Glomerular visceral epithelial cell (primary cell): ENCODE results near the gene MIEN1.
A peak's percentile ranks its signal among the peaks of the same experiment; 100 is the strongest.
"Not testable (repeated sequence)": the region's sequence is repeated elsewhere in the genome, so short reads cannot be mapped to it uniquely, and the experiment has no call there.

Source experiments
- DNase-seq: peaks from one replicate; pipeline ENCODE4 v3.0.0-alpha.2; 2016; ENCODE audit errors: extremely low spot score

MIEN1 gene, protein sequence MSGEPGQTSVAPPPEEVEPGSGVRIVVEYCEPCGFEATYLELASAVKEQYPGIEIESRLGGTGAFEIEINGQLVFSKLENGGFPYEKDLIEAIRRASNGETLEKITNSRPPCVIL

DNA sequence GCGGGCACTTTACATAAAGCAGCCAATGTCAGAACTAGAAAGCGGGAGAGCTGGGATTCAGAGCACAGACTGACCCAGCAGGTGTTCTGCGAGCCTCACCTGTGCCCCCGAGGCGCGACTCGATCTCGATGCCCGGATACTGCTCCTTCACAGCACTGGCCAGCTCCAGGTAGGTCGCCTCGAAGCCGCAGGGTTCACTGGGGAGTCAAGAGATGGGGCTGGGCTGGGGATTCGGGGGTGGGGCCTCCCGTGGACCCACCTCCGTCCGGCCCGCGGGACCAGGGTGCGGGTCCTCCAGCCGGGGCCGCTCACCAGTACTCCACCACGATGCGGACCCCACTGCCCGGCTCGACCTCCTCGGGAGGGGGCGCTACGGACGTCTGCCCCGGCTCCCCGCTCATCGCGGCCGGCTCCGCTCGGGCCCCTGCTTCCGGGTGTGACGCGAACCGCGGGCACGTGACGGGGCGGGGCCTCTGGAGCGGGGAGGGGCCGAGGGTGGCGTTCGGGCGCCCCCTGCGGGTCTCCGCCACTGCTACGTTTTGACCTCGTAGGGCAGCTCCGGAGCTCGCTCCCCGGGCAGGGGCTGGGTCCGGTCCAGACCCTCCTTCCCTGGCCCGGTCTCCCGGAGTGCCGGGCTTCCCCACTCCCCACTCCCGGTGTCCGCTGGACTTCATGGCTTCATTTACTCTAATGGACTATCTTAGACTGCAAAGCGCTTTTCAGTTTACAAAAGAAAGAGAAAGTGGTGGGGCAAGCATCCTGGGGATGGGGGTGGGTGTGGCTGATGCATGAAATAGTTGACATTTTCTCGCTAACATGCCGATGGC lies at the start of gene MIEN1:
Gene MIEN1, minus strand, starts transcription at position 438 of the 827 bp plus-strand sequence. Its CDS starts 37 bp downstream, at position 401.
- peak; percentile 90 for DNase-seq

DNA sequence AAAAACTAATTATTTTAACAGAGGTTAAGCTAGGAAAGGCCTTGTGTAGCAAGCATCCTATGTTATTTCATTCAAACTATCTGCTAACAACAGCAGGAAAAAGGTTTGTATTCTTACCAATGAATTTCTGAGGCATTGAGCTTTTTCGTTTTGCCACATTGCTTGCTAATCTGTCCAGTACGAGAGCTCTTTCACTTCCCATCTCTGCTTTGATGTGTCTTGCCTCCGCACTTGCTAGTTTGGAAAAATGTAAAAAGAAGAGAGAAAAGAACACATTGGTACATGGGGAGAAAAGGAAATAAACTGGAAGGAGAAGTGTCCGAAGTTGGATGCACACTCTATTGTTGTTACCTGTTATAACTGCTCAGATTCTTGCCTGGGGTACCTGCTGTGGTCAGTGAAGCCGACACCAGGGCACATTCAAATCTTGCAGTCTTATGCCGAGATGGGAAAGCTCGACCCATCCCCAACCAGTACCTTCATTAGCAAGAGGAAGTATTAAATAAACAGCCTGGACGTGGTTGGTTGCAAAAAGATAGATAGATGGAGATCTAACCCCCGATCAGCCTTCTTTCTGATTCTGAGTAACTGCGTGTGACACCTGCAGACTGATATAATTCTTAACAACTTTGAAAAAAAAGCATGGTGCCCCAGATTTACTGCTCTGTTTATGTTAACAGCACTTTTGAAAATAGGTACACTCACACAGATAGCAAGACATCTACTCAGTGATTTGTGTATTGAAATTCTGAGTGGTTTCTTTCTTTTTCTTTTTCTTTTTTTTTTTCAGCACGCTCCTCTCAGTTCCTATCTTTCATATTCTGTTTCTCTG lies 47.4 kb upstream of the MIEN1 start:
- no peak for DNase-seq

DNA sequence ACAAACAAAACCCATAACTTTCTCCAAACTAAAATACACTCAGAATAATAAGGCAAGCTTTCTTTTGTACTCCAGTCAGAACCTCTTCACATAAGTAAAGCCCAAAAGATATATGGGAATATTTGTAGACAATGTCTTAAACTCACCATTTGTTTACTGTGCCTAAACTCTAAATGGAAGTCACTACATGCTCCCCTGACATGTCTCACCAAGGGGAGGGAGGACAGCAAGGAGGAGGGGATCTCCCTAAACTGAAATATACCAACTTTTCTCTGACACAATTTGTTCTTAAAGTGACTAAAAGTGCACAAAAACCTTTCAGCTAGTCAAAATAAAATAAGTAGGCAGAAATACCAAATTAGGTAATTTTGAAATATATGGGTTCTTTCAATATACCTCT lies 45.9 kb upstream of the MIEN1 start:
- no peak for DNase-seq

DNA sequence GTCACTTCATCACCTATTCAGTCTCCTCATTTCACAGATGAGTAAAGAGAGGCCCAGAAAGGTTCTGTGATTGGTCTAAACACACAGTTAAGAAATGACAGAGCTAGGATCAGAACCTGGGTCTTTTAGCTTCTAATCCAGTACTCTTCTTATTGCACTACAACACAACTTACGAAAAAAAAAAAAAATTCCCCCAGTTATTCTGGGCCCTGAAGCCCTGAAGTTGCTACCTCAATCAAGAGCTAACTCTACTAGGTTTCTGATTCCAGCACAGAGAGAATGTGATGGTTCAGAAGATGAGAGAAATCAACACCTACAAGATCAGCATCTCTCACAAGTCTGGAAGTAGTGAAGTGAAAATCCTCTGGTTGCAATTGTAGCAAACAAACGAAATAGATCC lies 44.7 kb upstream of the MIEN1 start:
- DNase-seq = no peak

DNA sequence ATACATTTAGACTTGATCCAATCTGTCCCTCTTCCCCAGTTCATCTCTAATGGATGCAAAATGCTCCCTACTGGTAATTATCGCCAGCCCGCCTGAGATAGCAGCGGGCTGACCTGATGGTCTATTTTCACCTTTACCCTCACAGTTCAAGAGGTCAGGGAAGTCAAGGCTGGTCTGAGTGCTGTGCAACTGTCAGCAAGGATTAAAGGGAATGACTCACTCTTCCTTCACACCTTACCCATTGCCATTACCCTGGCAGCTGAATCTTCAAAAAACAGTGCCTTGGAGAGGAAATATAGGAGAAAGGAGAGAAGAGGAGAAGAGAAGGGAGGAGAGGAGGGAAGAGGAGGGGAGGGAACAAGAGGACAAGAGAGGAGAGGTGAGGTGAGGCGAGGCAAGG lies 43.7 kb upstream of the MIEN1 start:
- DNase-seq = no peak

DNA sequence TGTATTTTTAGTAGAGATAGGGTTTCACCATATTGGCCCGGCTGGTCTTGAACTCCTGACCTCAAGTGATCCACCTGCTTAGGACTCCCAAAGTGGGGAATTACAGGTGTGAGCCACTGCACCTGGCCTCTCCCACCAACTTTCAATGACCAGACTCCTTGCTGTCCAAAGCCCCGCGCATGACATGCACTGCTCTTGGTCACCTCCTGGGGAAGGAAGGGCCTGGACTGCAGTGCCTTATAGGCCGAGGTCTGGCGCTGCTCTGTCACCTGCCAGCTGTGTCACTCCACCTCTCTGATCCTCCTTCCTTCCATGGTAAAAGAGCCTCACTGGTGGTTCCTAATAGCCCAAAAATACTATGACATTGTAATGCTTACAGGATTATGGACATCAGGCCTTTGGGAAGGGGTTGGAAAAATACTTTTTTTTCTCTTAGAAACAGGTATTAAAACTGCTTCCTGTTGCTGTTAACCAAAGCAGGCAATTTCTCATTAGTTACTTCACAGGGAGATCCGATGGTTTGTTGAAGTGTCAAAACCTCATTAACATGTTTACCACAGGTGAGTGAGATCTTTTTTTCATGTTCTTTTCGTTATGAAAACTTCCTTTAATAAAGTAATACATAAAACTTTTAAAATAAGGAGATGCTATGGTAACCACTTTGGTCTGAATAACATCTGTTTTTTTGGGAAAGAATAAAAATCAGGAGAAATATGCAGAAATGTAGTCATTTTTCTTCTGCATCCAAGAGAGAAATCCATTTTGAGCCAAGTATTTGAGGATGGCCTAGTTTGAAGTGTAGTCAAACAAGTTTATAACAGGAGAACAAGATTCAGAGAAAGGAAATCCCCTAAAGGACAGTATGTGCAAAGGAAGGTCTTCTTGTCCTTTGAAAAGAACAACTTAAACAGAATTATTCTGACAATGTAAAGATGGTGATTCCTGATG lies 42.9 kb upstream of the MIEN1 start:
- DNase-seq = no peak

DNA sequence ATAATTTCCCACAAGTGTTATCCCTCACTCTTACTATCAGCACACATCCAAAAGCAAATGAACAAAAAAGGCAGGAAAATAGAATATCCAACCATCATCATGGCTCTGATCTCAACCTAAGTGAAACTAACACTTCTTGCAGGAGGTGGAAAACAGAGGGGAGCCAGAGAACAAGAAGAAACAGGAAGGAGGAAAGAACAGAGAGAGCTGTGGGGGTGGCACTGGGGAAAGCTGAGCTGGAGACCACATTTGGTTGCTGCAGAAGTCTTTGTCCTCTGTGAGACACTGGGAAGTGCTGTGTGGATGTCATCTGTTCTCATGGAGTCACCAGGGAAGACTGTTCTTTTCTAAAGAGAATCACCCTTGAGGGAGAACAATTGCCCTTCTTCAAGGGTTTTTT lies 42.1 kb upstream of the MIEN1 start:
- no peak for DNase-seq

DNA sequence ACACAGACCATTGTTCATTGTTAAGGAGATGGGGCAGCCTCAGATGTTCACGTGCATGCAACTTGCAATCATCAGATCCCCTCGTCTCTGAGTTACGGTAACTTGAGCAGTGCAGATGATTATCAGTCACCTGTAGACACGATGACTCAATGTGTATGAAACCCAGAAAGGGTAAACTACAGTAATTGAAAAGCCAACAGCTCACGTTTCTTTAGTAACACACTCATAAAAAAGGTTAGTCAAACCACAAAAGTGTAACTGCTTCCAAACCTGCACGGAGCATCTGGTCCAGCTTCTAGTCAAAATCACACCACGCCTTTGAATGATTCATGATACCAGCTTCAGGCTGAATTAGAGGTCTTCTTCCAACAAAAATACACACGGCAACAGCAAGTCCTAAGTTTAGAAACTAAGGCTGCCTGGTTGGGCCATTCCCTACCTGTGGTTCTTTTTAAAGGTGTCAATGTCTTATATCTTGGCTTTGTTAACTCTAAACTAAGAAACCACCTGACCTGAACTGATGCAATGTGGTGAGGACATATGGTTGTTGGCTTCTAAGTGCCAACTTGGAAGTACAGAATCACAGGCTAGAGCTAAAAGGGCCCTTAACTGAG lies 39.7 kb upstream of the MIEN1 start:
- DNase-seq = peak; percentile 68

DNA sequence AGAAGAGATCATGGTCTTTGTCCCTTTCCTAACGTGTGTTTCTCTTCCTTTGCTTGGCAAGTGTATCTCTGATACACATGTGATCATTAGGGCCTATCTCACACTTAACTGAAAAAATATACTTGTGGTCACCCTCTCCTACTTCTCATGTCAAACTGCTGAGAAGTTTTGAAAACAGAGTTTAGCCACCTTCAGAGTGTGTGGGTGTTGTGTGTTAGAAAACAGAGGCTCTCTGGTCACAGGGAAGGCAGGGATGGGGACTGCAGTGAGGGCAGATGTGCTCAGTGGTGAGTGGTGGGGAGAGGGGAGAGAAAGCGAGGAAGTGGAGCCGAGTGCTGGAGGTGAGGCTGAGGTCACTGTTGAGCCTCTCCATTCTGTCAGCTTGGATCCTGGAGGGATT lies 36.8 kb upstream of the MIEN1 start:
- DNase-seq = no peak

DNA sequence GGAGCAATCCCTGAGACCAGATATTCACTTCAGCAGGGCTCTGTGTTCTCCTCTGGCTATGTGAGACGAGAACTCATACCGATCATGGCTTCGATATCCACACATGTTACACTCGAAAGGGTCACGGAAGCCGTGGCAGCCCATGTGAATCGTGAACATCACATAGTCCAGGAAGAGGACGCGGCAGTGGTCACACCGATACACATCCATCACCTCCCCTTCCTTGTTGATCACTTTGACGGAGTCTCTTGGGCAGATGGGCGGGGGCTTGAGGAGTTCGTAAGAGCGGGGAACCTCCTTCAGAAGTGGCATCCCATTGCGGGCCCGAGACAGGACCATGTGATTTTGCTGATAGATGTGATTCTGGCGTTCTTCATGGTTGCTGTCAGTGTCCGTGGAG lies 35.4 kb upstream of the MIEN1 start:
- no peak for DNase-seq

DNA sequence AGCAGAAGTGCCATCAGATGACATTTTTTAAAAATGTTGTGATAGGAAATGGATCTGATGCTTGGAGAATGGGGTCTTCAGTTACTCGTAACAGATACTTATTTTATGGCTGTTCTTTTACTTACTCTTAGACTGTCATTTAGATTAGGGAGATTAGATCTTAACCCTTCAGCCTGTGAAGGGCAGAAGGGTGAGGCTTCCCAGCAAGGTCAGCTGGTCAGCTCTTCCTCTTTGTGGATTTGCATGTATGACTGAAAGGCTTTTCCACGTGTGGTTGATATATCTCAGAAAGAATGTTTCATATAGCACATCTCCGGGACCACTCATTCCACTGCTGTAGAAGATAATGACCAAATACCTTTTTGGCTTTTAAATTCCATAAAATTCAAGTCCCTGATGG lies 34.8 kb upstream of the MIEN1 start:
- no peak for DNase-seq

DNA sequence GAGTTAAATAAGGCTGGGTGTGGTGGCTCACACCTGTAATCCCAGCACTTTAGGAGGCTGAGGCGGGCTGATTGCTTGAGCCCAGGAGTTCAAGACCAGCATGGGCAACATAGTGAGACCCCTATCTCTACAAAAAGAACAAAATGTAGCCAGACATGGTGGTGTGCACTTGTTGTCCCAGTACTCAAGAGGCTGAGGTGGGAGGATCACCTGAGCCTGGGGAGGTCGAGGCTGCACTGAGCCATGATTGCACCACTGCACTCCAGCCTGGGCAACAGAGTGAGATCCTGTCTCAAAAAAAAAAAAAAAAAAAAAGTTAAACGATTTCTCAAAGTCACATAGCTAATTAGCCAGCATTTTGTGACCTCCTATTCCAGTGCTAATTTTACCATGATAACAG lies 33.8 kb upstream of the MIEN1 start:
- DNase-seq = not testable (repeated sequence)

DNA sequence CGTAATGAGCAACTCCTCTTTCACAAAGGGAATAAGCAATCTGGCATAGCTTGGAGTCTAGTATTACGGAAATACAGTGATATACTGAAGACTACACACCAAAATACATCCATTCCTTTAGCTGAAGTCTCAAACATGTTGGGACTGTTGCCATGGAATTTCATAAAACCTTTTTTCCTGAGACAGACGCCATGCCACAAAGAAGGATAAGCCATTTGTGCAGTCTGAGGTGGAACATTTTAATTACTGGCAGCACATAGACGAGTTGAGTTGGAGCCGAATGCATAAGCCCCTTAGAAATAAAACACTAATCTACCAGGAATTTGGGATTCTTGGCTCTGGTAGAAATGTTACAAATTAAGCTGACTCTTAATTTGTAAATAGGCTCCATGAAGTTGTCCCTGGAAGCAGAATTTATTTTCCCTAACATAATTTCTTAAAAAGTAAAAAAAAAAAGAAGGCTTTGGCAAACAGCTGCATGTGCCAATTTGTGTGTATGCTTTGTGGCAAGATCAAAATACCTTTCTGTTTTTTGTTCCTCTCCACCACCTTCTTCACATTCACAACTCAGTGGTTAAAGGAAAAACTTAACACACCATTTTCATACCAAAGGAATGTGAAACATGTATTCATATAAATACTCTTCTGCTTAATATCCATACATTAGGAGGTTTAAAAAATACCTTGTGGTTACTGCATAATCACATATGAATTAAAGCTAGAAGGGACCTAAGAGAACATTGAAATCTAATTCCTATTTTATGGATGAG lies 32.9 kb upstream of the MIEN1 start:
- peak; percentile 47 for DNase-seq

DNA sequence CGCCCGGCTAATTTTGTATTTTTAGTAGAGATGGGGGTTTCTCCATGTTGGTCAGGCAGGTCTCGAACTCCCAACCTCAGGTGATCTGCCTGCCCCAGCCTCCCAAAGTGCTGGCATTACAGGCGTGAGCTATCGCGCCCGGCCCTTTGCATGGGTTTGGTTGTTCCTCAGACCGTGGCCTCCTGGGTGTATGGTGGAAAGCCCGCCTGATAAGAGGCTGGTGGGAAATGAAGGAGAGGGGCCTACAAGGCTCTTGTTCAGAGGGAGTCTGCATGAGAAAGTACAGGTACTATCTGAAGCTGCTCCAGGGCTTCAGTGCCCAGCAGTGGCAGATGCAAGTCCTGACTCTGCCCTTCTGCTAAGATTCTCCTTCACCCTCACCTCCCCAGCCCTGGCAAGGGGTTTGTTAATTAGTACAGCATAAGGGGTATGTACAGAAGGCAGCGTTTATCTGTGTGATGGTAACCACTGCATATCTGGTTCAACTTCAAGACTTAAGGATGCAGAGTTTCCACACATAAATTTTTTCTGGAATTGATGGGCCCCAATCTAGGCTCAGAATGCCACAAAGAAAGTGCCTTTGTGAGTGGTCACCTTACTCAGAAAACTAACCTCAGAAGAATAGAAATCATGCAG lies 31.6 kb upstream of the MIEN1 start:
- no peak for DNase-seq

DNA sequence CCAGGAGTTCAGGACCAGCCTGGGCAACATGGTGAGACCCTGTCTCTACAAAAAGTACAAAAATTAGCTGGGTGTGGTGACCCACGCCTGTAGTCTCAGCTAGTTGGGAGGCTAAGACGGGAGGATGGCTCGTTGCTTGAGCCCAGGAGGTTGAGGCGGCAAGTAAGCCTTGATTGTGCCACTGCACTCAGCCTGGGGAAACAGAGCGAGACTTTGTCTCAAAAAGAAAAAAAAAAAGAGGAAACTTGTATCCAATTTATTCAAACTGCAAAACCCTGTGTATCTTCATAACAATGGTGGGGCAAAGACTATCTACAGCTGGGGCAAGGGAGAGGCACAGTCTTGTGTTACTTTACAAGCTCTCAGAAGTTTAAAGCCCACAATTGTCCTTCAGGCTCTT lies 28.9 kb upstream of the MIEN1 start:
- DNase-seq = no peak

DNA sequence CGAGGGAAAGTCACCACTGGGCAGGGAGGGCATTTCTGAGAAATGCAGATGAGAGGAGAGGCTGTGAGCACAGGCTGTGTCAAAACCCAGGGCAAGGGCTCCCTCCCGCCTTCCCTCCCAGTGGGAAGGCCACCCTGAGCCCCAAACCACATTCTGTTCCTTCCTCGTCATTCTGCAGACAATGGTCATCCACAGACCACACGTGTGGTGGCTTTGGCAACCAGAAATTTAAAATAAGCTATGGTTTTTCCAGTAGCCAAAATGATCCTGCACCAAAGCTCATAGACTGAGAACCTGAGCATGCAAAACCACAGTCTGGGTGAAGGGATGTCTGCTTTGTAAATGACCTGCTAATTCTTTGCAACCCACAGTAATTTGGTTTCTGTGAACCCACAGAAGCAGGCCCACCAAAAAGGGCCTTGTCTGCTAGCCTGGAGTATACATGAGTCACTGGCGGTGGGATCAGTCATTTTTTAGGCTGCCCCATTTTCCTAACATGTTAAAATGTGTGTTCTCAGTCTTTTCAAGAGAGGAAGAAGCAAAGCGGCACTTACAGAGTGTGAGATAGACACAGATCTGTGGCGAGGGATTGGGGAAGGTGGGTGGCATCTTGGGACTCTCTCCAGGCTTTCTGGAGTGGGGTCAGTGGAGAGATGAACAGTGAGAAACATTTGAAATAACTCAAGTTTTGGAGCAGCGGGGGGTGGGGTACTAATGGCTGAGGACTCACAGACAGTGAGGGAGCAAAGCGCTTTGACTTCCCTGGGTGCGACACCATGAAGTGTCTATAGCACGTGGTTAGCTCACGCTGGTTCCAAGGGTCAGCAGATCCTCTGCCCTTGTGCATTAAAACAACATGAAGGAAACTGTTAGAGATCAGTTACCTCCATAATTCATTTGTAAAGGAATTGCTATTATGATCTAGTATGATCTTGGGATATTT lies 27.9 kb upstream of the MIEN1 start:
- DNase-seq = peak; percentile 75

DNA sequence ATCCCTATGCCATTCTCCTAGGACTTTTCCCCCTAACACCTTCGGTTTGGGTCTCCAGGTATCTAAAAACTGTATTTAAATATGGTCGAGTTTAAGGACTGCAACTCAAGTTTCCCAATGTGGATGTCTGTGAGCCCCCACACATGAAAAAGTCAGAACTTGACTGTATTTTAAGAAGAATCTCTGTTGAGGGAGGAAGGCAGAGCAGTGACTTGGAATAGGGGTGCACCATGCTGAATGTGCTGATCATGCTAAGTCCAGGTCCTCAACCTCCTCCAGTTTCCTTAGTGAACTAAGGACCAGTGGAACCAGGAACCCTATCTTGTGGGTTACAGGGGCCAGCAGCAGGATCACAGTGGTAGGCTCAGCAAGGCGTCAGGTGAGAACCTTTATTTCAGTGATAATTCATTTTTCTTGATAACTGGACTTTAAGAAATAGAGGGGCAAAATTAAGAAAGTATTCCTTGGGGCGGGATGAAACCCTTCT lies 26.9 kb upstream of the MIEN1 start:
- no peak for DNase-seq

DNA sequence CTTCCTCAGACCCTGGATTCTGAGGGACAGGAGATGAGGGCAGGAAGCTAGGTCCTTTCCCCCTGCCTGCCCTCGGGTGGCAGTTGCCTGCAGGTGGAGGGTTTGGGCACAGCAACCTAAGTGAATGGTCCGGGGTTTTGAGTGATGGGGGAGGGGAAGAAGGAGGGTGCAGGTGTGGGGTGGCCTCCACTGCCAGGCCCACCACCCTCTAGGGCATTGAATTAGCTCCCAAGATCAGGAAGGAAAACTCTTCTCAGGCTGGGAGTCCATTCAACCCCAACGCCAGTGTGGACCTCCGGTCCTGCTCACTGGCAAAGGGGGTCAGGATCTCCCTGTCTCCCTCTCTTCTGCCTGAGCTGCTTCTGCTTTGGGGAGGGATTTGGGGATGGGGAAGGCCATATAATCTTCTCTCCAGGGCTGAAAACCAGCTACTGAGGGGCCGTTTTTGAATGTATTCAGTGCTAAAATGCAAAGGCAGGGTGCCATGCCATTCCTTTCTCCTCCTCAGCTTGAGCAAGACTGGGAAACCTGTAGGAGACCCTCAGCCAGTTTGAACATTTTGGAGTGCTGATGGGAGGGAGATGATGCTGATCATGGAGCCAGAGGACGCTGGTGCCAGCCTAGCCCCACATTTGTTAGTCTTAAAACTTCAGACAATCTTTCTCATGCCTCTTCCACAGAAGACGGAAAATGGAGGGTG lies 26.2 kb upstream of the MIEN1 start:
- DNase-seq = no peak
